Stimulated activated naive CD8-positive, alpha-beta T cell treated with anti-CD3 and anti-CD28 coated beads, Interleukin-15, Interleukin-2, amounts not matched to agents 100 ng/mL and 50 ng/mL, for 24 hours (primary cell): ENCODE results near the gene ITPK1.

Experiments
- H3K27ac Mint-ChIP-seq: one replicate; pipeline ENCODE4 v1.8.0; 2021; ENCODE audit warnings: mild to moderate bottlenecking, mixed read lengths
- H3K27me3 Mint-ChIP-seq: one replicate; pipeline ENCODE4 v1.8.0; 2021; ENCODE audit warnings: mixed read lengths
- H3K36me3 Mint-ChIP-seq: one replicate; pipeline ENCODE4 v1.8.0; 2021; ENCODE audit warnings: low read depth, mixed read lengths
- H3K4me1 Mint-ChIP-seq: one replicate; pipeline ENCODE4 v1.8.0; 2021; ENCODE audit warnings: low read depth, mixed read lengths
- H3K4me3 Mint-ChIP-seq: one replicate; pipeline ENCODE4 v1.8.0; 2021; ENCODE audit warnings: mild to moderate bottlenecking, mixed read lengths
- H3K9me3 Mint-ChIP-seq: one replicate; pipeline ENCODE4 v1.8.0; 2021; ENCODE audit warnings: mixed read lengths

ITPK1 gene

DNA sequence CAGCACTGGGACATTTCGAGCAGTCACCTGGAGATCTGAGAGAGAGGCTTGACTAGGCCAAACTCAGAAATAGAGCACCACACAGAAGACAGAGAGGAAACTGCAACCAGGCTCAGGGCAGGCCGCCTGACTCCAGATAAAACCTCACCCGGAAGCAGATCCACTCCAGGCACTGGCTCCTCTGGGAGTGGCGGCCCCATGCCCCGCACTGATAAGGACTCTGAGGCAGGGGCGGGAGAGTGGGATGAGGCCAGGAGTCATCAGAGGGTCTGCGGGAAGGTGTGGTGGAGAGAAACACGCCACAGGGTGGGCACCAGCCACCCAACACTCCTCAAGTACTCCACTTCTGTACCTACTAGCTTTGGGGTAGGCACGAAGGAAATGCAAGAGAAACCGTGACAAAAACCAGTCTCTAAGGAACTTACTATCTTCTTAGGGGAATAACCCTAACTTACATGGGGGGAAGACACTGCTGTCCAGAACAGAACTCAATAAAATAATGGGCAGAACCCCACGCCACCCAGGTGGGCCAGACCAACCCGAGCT, 121.5 kb downstream of the ITPK1 start:
- no peaks in the 10 kb centered on the region for H3K4me1 Mint-ChIP-seq
- H3K27ac Mint-ChIP-seq = no peak overlapping the region
- peaks cover 24% of the 10 kb centered on the region for H3K36me3 Mint-ChIP-seq
- no peaks in the 10 kb centered on the region for H3K9me3 Mint-ChIP-seq
- no peak overlapping the region for H3K4me3 Mint-ChIP-seq
- H3K27me3 Mint-ChIP-seq = no peaks in the 10 kb centered on the region

DNA sequence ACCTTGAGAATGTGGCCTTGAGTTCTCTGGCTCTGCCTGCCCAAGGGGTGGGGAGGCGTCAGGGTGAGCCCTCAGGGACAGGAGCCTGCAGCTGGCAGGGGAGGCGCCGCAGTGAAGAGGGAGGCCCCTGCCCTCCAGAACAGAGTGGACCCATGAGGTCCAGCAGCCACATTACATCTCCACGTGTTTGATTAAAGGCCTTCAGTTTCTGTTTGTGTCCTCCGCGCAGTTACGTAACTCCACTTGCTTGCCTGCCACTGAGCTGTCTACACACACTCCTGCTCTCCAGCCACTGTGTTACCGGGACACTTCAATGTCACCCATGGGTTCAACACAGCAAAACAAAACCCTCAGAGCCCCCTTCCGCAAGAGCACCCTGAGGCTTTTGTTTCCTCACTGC, 122.4 kb downstream of the ITPK1 start:
- Mint-ChIP-seq H3K27me3 (no peaks in the 10 kb centered on the region), H3K4me3 (no peak overlapping the region), H3K27ac (no peak overlapping the region), H3K9me3 (no peaks in the 10 kb centered on the region), H3K4me1 (no peaks in the 10 kb centered on the region), H3K36me3 (peaks cover 24% of the 10 kb centered on the region)

DNA sequence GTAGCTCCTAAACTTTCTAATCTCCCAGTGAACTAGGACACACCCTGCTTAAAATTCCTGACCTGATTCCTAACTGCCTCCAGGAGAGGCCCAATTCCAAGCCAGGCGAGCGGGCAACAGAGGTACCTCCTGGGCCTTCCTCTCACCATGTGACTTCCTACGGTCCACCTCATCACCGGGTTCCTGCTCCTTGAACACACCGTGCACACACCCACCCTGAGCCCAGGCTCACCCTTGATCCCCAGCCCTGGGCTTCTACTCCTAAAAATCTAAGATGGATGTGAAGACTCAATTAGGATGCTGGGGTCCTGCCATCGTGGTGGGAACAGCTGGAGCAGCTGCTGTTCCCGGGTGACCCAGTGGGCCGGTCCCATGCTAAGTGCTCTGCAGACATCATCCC, 124.2 kb downstream of the ITPK1 start:
- H3K27ac Mint-ChIP-seq = no peak overlapping the region
- H3K36me3 Mint-ChIP-seq = peaks cover 17% of the 10 kb centered on the region
- no peaks in the 10 kb centered on the region for H3K4me1 Mint-ChIP-seq
- H3K9me3 Mint-ChIP-seq = no peaks in the 10 kb centered on the region
- no peaks in the 10 kb centered on the region for H3K27me3 Mint-ChIP-seq
- no peak overlapping the region for H3K4me3 Mint-ChIP-seq

DNA sequence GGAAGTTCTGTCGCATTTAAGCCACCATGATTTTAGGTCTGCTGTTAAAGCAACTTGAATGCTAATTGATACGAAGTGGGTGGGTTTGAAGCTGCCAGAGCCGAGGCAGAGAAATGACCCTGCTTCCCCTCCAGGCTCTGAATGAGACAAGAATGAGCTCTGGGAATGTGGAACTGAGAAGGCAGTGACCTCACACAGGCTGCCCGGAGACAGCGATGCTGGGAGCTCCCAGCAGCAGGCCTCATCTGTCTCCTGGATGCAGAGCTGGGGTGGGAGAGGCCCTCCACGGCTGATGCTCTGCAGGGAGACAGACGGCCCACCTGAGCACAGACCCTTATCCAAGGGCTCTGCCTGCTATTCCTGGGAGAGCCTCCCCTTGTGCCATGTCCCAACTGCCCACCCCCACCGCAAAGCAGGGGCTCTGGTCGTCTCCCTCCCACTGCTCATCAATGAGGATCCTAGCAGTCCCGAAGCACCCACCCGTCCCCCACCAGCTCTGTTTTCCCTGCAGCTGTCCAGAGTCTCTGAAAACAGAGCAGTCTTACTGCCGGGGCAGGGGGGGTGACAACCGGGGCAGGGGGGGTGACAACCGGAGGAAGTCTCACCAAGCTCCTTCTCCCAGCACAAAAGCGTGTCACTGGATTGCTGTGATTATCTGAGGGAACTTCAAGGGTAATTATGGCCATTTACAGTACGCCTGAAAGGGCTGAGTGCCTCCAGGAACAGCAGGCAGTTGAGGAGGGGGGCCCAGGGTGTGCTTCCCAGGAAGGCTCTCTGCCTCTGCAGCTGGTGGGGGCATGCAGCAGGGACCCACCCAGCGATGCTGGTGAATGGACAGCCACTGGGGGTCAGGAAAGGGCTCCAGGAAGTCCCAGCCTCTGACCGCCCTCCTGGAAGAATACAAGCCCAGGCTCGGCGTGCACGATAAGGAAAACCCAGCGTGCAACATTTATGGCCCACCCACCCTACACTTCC, 125.0 kb downstream of the ITPK1 start:
- Mint-ChIP-seq H3K4me3 (no peak overlapping the region), H3K27ac (no peak overlapping the region), H3K36me3 (peaks cover 23% of the 10 kb centered on the region), H3K4me1 (no peaks in the 10 kb centered on the region), H3K9me3 (no peaks in the 10 kb centered on the region), H3K27me3 (no peaks in the 10 kb centered on the region)

DNA sequence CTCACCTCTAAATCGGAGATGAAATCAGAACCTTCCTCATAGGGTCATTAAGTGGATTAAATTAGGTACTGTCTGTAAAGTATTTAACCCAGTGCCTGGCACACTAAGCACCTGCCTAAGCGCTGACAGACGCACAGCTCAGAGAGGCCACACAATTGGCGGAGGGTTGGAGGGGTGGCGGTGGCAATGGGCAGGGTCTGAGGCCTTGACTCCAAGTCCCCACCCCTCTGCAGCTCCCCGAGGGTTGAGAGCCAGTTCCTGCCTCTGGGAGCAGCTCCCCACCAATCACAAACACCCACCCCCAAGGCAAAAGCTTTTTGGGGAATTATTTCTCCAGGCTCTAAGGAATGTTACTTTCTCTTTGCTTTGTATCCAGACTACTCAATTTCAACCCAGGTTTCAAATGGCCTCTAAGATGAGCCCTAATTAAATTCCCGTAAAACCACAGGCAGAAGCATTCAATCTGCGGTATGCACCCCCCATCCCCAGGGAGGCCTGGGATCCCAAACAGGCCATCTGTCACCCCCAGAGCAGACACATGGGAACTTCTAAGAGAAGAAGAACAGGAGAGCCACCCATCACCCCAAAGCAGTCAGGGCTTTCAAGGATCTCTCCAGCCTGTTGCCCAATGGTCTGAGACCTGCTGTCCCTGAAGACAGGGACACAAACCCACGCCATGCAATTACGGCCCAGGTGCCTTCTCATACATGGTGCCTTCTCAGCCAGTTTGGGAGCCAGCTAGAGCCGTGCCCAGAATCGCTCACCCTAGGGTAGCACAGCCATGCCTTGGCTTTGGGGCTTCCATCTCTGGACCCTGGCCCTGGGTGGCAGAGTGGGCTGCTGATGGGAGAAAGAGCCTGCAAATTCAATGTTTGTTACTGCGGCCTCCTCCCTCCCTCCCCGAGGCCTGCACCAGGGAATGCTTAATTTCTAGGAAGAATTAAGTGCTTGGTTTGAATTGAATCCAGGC, 126.7 kb downstream of the ITPK1 start:
- Mint-ChIP-seq H3K4me1 (peaks cover 6% of the 10 kb centered on the region), H3K27me3 (no peaks in the 10 kb centered on the region), H3K27ac (no peak overlapping the region), H3K36me3 (peaks cover 33% of the 10 kb centered on the region), H3K9me3 (no peaks in the 10 kb centered on the region), H3K4me3 (no peak overlapping the region)

DNA sequence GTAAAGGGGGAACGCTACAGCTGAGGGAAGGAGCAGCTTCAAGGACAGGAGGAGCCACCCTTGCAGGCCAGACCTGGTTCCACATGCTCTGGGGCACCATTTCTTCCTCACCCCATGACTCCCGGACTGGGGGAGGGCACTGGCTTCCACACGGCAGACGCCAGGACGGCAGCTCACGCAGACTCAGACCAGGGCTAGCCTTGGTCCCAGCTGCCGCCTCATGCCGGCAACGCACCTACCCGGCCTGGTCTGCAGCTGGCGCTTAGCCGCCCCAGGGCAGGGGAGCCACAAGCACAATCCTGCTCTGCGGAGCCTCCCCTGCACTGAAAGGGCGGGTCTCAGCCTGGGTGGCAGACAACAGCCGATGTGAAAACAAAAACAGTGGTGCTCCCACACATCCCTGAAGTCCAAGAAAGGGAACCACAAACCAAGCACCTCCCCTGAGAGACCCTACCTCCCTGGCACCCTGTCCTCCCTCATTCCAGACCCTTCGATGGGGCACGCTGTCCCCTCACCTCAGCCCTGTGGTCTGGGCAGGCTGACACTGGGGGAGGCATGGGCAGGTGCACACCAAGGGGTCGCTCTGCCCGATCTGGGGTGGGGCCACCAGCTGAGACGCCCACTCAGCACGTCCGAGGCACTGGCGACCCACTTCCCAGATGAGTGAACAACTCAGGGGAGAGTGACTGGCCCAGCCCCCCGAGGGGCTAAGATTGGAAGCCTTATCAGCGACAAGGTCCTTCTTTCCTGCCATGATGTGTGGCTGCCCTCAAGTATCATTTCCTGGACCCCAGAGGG, 127.8 kb downstream of the ITPK1 start:
- H3K9me3 Mint-ChIP-seq = no peaks in the 10 kb centered on the region
- peaks cover 24% of the 10 kb centered on the region for H3K36me3 Mint-ChIP-seq
- no peak overlapping the region for H3K4me3 Mint-ChIP-seq
- no peak overlapping the region for H3K27ac Mint-ChIP-seq
- no peaks in the 10 kb centered on the region for H3K27me3 Mint-ChIP-seq
- peaks cover 10% of the 10 kb centered on the region for H3K4me1 Mint-ChIP-seq

DNA sequence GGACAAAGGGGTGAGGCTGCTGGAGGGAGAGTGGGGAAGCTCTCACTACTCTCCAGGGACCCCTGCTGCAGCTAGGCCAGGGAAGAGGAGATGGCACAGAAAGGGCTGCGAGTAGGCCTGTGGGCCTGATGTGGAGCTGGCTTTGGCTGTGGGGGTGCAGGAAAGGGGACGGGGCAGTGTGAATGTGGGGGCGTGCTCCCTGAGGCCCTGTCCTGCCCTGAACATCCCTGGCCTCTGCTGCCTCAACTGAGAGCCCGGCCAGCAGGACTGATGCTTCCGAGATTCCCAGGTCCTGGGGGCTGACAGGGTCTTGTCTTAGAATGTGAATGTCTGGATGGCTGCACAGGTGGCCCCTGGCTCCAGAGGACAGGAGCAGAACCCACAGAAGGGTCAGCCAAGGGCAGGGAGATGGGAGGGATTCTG, 128.6 kb downstream of the ITPK1 start:
- no peak overlapping the region for H3K4me3 Mint-ChIP-seq
- no peaks in the 10 kb centered on the region for H3K27me3 Mint-ChIP-seq
- H3K9me3 Mint-ChIP-seq = no peaks in the 10 kb centered on the region
- no peak overlapping the region for H3K27ac Mint-ChIP-seq
- peaks cover 26% of the 10 kb centered on the region for H3K36me3 Mint-ChIP-seq
- peaks cover 10% of the 10 kb centered on the region for H3K4me1 Mint-ChIP-seq

DNA sequence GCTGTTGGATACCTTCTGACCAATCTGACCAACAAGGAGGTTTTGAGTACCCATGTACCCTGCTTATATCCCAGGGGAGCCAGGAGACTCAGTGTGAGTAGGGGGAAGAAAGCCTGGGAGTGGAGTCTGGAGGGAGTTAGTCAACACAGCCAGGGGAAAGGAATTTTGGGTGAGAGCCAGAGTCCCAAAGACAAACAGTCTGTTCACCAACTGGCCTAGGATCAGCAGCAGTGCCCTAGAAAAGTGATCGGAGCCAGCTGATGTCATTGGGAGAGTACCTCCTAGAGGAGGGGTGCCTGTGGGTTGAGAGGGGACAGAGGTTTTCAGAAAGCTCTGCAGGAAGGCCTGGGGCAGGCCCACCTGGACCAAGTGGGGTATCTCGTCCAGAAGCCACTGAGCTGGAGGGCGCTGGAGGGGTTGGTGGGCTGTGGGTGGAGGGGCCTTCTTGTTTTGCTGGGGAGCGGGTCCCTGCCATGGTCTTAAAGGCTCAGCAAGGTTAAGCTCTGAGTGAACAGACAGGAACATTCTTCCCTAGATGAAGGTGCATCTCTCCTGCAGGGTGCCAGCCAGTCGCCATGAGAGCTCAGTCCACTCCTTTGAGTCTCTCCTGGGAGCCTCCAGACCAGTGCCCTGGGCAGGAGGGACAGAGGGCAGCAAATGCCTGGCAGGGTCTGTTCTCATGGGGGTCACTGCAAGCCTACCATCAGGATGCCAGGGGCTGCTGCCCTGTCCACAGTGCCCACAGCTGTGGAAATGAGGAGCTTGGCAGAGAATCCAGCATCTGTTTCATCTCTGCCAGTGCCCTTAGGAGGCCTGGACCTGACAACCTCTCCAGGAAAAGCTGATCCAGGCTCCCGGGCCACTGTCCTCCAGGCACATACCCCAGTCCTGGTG, 129.2 kb downstream of the ITPK1 start:
- H3K9me3 Mint-ChIP-seq = peaks cover 3% of the 10 kb centered on the region
- H3K27me3 Mint-ChIP-seq = no peaks in the 10 kb centered on the region
- no peak overlapping the region for H3K4me3 Mint-ChIP-seq
- H3K27ac Mint-ChIP-seq = peak overlapping the region; percentile 26
- H3K36me3 Mint-ChIP-seq = peaks cover 28% of the 10 kb centered on the region
- H3K4me1 Mint-ChIP-seq = peaks cover 10% of the 10 kb centered on the region

DNA sequence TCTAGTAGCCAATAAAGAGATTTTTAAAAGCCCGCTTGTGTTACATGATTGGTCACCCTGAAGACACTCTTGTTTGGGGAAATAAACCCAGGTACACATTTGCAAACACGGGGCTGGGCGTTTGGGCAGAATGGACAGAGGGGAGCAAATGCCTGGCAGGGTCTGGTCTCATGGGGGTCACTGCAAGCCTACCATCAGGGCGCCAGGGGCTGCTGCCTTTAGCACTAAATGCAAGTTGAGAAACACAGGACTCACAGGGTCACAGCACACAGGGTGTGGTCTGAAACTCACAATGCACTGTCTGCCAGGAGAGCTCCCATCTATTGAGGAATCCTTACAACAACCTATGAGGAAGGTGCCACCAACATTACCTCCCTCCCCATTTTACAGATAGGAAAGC, 130.2 kb downstream of the ITPK1 start:
- no peak overlapping the region for H3K4me3 Mint-ChIP-seq
- H3K36me3 Mint-ChIP-seq = peaks cover 38% of the 10 kb centered on the region
- no peaks in the 10 kb centered on the region for H3K27me3 Mint-ChIP-seq
- peaks cover 10% of the 10 kb centered on the region for H3K4me1 Mint-ChIP-seq
- no peak overlapping the region for H3K27ac Mint-ChIP-seq
- H3K9me3 Mint-ChIP-seq = peaks cover 10% of the 10 kb centered on the region

DNA sequence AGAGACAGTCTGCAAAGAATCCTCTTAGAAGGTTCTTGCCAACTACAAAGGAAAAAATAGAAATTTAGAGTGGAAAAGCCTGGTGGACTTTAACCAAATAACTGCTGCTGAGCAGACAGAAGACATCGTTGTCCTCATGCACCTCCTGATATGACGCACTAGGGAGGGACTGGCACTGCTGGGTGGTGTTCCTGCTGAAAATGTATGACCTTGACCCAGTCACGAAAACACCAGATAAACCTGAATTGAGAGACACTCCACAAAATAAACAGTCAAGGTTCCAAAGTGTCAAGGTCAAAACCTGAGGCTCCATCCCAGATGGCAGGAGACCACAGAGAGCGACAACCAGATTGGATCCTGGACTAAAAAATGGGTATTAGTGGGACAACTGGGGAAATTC, 130.8 kb downstream of the ITPK1 start:
- H3K36me3 Mint-ChIP-seq = peaks cover 44% of the 10 kb centered on the region
- no peak overlapping the region for H3K4me3 Mint-ChIP-seq
- no peak overlapping the region for H3K27ac Mint-ChIP-seq
- peaks cover 10% of the 10 kb centered on the region for H3K9me3 Mint-ChIP-seq
- H3K27me3 Mint-ChIP-seq = no peaks in the 10 kb centered on the region
- peaks cover 10% of the 10 kb centered on the region for H3K4me1 Mint-ChIP-seq

DNA sequence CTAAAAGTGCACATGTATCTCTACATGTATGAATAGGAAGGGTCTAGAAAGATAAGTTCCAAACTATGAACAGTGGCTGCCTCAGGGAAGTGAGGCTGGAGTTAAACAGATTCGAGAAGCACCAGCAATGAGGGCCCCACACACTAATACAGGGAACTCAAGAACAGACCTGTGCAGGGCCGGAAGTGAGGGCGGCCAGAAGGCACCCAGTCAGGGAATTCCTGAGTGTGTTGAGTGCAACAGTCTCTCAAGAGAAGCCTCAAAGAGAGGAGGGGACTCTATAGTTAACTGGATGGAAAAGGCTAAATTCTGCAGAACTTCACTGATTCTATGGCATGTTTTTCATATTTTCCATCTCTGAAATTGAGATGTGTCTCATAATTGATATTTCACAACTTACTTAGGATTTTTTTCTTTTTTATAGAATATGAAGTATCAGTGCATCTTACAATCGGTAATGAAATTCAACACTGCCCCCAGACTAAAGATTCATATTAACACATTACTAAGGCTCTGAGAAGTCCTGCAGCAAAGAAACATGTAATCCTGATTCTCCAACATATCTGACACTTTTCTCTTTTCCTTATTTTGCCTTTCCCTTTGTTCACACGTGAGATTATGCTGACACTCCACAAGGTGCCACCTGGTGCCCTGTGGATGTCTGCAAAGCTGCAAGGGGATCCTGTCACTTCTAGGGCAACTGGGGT, 131.5 kb downstream of the ITPK1 start:
- Mint-ChIP-seq H3K9me3 (peaks cover 17% of the 10 kb centered on the region), H3K27me3 (no peaks in the 10 kb centered on the region), H3K4me1 (peaks cover 10% of the 10 kb centered on the region), H3K27ac (no peak overlapping the region), H3K4me3 (no peak overlapping the region), H3K36me3 (peaks cover 50% of the 10 kb centered on the region)

DNA sequence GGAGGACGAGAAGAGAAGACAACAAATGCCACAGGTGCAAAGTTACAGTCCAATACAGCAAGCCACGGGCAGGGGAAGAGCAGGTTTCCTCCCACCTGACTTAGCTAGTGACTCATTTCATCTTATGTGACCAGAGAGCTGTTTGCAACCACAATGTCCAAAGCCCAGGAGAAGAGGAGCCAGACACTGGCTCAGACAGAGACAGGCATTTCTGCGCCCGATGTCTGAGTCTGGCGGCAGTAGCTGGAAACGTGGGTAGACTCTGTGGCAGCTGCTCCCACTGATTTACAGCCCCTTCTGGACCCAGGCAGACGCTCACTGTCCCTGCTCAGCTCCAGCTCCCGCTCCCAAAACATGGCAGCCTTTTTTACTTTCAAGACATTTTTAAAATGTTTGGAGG, 132.8 kb downstream of the ITPK1 start:
- Mint-ChIP-seq H3K27me3 (no peaks in the 10 kb centered on the region), H3K4me3 (no peak overlapping the region), H3K27ac (no peak overlapping the region), H3K36me3 (peaks cover 62% of the 10 kb centered on the region), H3K4me1 (peaks cover 10% of the 10 kb centered on the region), H3K9me3 (peaks cover 20% of the 10 kb centered on the region)

DNA sequence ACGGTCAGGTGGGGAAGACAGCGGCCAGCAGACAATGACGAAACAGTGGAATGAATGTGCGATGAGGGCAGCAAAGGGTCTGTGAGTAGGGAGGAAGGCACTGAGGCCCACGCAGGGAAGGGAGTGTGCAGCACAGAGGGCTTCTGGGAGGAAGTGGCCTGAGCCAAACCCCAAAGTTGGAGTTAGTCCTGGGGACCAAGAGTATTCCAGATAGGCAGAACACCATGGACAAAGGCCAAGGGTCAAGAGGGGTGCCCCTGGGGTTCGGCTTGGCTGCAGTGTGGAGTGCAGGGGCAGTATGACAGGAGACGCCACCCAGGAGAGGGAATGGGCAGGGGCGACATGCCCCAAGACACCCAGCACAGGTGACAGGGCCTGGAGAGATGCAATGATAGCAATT, 134.0 kb downstream of the ITPK1 start:
- Mint-ChIP-seq H3K4me3 (no peak overlapping the region), H3K4me1 (peaks cover 10% of the 10 kb centered on the region), H3K27me3 (no peaks in the 10 kb centered on the region), H3K36me3 (peaks cover 75% of the 10 kb centered on the region), H3K27ac (no peak overlapping the region), H3K9me3 (peaks cover 32% of the 10 kb centered on the region)
